HG03103 (cell line): ENCODE measurements around the gene NEBL.

Source experiments
- ATAC-seq: cut with Tn5 transposase; IDR thresholded peaks from one replicate; pipeline ENCODE4 v1.9.1; 2021; ENCODE audit warnings: low read depth; ENCODE audit not compliant: unreplicated experiment

The NEBL gene

GRCh38 chr10:20806487-20806886 lies 90.6 kb downstream of the NEBL start:
- no peak for ATAC-seq

DNA sequence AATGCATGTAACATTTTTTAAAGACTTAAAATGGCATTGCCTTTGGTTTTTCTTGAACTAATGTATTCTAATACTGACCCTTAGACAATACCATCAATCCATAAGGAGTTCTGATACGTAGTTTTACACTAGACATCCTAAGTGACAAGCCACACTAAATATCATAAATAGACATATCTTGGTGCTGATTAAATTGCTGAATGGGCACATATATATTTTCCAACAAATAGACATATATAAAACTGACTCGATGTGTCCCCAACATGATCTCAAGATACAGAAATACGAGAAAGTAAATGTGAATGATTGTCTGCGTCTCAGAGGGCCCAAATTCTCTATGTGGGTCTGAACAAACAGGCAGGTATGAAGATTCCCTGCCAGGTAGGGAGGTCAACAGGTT lies 99.8 kb downstream of the NEBL start:
- no peak for ATAC-seq

GRCh38 chr10:20795391-20795790 lies 101.7 kb downstream of the NEBL start:
- ATAC-seq, result no peak

- ATAC-seq, result no peak
Observed at GRCh38 chr10:20785174-20785573, 111.9 kb downstream of the NEBL start.

DNA sequence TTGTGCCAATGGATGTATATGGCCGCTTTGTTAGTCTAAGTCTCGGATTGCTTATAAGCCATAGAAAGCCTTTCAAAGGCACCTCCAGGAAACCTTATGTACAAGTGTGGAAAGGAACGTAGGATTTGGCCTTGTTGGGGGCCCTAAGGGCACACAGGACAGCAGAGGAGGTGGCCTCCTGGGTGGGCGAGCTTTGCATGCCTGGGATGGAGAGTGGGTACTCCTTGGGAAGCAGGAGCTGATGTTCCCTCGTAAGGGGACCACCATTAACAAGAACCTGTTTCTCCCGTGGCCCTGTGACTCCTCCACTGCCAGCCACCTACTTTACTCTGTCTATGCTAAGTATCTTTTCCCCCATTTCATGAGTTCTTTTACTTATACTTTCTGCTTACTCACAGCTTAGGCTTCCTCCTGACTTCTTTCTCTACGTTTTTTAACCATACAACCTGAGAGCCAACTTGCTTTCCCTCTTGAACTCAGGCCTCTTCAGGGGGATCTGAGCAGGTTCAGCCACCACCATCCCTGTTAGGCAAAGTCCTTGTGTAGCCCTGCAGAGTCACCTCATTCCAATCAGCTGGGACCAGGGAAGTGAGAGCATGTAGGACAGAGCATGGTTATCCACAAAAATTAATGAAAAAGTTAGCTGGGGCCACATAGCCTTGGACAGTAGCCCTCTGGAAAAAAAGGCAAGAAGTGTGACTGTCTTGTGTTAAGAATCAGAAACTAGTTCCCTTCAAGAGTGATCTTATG lies 118.9 kb downstream of the NEBL start:
- ATAC-seq, result no peak

- ATAC-seq, result no peak
Observed at GRCh38 chr10:20776384-20777118, 120.6 kb downstream of the NEBL start.

- ATAC-seq, result no peak
Observed at GRCh38 chr10:20771051-20771450, 126.1 kb downstream of the NEBL start.

GRCh38 chr10:20769481-20769880 lies 127.6 kb downstream of the NEBL start:
- ATAC-seq, result no peak

- no peak for ATAC-seq
Observed at GRCh38 chr10:20768843-20769242, 128.3 kb downstream of the NEBL start.

DNA sequence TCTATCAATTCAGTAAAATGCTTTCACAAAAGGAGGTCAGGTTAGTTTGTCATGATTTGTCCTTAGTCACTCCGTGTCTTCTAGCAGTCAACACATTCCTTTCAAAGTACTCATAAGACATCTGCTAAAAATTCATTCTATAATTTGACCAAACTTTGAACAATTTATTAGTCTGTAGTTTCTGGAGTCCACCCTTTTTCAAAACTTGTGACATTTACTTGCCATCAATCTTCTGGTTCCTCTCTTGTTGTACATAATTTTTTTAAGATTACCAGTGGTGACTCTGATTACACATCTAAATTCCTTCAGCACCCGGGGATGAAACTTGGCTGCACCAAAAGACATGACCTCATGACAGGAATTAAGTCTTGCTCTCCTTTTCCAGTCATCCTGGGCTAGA lies 130.1 kb downstream of the NEBL start:
- ATAC-seq, result no peak

DNA sequence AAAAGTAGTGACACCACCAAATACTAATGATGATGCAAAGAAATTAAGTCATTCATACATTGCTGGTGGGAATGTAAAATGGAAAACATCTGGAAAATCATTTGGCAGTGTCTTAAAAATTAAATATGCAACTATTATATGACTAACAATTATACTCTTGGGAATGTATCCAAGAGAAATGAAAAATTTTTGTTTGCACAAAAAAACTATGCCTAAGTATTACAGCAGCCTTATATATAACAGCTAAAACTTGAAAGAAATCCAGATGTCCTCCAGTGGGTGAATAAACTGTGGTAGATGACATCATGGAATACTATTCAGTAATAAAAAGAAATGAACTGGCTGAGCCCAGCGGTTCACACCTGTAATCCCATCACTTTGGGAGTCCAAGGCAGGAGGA lies 132.0 kb downstream of the NEBL start:
- ATAC-seq, result no peak

DNA sequence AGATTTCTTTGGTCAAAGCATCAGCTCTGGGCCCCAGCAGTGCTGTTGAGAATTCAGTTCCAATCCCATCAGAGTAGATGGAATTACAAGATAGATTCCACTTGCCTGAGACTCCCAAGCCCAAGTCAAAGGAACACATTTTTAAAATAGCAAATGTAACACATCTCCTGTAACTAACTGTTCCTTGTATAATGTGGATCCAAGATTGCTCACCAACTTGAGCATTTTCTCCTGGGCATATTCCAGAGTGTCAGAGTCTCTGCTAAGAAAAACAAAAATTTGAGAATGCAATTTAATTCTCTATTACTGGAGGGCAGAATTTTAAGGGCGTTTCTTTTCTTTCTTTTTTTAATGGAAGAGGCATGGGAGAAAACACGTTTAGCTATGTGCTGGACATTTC lies 136.7 kb downstream of the NEBL start:
- no peak for ATAC-seq

GRCh38 chr10:20748551-20748950 lies 148.6 kb downstream of the NEBL start:
- no peak for ATAC-seq

GRCh38 chr10:20747782-20748181 lies 149.3 kb downstream of the NEBL start:
- no peak for ATAC-seq

- ATAC-seq, result no peak
Observed at GRCh38 chr10:20746856-20747255, 150.3 kb downstream of the NEBL start.

DNA sequence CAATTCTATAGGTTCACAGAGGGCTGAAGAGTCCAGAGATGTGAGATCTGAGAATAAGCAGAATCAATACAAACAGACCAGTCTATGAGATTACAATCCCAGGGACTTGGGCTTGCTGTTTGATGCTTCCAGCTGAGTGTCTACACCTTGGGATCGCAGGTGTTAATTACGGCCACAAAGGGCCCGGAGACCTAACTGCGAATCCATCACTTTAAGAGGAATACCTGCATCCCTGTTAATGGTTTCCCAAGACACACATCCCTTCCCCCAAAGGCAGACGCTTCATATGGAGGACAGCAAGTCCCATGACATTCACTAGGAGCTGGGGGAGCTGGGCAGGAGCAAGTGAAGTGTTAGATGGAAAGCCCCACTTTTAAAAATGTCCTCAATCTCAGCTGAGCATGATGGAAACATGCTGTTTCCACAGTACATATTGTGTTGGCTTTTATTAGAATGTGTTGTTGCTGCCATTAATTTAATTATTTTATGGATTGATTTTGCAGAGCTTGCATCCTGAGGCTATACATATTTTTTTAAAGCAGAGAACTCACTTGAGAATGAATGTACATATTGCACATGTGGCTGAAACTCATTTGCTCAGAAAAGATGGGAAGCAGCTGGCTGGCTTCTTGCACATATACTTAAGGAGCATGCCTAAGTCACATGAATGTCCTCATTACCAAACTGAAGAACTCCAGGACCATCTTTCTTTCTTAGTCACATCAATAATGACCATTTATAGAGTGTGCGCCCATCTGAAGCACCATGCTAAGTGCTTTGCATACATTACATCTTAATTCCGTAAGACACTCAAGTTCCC lies 151.3 kb downstream of the NEBL start:
- no peak for ATAC-seq

- ATAC-seq, result no peak
Observed at GRCh38 chr10:20744821-20745220, 152.3 kb downstream of the NEBL start.

DNA sequence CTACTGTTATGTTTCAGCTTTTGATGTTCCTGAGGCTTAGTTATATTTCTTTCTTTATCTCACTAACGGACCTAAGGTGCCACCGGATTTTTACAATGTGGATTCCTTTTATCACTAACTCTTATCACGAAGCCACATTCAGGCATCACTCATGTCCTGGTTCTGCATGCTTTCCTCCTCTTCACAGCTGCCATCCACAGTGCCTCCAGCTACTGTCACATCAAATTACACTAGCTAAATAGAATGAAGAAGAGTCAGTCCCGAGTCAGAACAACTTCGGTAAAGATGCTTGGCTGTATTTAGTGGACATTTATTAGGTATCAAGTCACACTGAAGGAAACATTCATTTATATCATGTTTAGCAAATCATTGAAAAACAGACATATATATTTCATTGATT lies 153.2 kb downstream of the NEBL start:
- ATAC-seq, result no peak

- ATAC-seq, result no peak
Observed at GRCh38 chr10:20742737-20743541, 154.2 kb downstream of the NEBL start.

- no peak for ATAC-seq
Observed at GRCh38 chr10:20740120-20740519, 157.0 kb downstream of the NEBL start.

DNA sequence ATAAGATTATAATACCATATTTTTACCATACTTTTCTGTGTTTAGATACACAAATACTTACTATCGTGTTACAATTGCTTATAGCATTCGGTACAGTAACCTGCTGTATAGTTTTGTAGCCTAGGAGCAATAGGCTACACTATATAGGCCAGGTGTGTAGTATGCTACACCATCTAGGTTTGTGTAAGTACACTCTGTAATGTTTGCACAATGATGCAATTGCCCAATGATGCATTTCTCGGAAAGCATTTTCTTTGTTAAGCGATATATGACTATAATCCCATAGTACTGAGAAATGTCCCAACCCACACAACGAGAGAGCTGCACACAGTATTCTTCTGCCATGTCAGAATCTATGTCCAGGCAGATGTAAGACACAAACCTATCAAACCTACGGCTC lies 160.0 kb downstream of the NEBL start:
- ATAC-seq, result no peak
